NCI-H2196 (cell line): ENCODE data around the gene EIF5A.
"Not testable (repeated sequence)": the region's sequence is repeated elsewhere in the genome, so short reads cannot be mapped to it uniquely, and the experiment has no call there.

Experiments used
- DNase-seq: peaks from one replicate; lab custom pipeline; 2025; ENCODE audit not compliant: unreplicated experiment; lab: John Stamatoyannopoulos, UW

The EIF5A gene

GRCh38 chr17:7329374-7329996 is 22.1 kb downstream of the EIF5A start:
- DNase-seq, result peak; percentile 90

- DNase-seq, result peak; percentile 64
These were observed 22.7 kb downstream of the EIF5A start for GRCh38 chr17:7329997-7330637.

GRCh38 chr17:7330638-7331015 is 23.2 kb downstream of the EIF5A start:
- DNase-seq, result no peak

- DNase-seq, result no peak
These were observed 24.7 kb downstream of the EIF5A start for GRCh38 chr17:7332111-7332510.

DNA sequence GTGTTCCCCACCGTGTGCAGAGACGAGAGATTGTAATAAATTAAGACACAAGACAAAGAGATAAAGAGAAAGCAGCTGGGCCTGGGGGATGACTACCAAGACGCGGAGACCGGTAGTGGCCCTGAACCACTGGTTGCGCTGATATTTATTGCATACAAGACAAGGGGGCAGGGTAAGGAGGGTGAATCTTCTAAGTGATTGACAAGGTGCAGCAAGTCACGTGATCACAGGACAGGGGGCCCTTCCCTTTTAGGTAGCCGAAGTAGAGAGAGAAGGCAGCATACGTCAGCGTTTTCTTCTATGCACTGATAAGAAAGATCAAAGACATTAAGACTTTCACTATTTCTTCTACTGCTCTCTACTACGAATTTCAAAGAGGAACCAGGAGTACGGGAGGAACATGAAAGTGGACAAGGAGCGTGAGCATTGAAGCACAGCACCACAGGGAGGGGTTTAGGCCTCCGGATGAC is 25.2 kb downstream of the EIF5A start:
- DNase-seq, result not testable (repeated sequence)

DNA sequence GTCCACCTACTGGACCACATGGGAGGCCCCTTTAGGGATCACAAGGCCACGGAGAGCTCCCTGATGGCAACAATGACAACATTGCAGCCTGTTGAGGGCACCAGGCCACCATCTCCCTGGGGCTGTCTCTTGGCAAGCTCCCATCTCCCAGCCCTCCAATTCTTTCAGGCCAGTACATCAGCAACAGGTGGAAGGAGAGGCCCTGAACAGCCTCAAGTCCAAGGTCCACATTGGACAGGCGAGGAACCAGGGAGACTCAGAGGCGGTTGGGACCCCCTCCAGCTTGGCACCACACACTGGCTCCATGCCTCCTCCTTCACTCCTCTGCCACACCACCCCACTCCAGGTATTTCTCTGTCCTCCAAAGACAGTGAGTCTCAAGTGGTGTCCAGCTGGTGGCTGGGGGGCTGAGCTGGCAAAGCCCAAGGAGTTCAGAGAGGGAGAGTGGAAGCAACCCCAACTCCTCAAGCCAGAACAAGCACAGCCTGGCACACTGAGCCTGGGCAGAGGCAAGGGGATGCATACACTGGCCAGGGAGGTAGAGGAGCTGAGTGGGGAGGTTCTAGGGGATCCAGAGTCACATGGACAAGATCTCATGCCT is 27.6 kb downstream of the EIF5A start:
- DNase-seq, result no peak

DNA sequence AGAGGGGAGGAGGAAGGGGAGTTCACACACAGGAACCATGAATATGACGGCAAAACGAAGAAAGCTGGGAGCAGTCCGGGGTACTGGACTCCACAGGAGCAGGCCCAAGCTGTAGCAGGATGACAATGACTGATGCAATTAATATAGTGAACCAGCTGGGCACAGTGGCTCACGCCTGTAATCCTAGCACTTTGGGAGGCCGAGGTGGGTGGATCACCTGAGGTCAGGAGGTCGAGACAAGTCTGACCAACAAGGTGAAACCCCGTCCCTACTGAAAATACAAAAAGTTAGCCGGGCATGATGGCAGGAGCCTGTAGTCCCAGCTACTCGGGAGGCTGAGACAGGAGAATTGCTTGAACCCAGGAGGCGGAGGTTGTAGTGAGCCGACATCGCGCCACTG is 28.3 kb downstream of the EIF5A start:
- DNase-seq, result not testable (repeated sequence)

- no peak for DNase-seq
These were observed 29.1 kb downstream of the EIF5A start, which contains the start of gene ACAP1 for GRCh38 chr17:7336240-7337175. Gene ACAP1 (plus strand): TSS chr17:7336529. CDS start chr17:7336735, 206 bp downstream.

DNA sequence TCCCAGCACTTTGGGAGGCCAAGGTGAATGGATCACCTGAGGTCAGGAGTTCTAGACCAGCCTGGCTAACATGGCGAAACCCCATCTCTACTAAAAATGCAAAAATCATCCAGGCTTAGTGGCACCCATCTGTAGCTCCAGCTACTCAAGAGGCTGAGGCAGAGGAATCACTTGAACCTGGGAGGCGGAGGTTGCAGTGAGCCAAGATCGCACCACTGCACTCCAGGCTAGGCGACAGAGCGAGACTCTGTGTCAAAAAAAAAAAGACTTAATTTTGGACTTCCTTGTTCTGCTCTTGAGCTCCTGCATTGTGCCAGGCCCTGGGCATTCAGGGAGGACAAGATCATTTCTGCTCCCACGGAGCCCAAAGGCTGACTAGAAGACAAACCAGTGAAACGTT is 30.2 kb downstream of the EIF5A start:
- DNase-seq, result not testable (repeated sequence)

DNA sequence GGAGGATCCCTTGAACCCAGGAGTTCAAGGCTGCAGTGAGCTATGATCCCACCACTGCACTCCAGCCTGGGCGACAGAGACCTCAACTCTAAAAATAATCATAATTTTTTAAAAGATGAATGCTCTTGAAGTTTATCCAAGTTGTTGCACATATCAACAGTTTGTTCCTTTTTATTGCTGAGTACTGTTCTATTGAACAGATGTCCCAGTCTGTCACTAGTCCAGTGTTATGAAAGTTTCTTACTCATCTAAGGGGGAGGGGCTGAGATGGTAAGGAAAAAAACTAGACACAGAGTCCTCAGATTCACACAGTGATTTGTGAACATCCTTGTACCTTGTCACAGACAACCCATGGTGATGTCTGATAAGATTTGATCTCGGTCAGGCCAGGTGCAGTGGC is 32.8 kb downstream of the EIF5A start:
- no peak for DNase-seq

GRCh38 chr17:7341842-7342241 is 34.4 kb downstream of the EIF5A start:
- DNase-seq, result no peak

DNA sequence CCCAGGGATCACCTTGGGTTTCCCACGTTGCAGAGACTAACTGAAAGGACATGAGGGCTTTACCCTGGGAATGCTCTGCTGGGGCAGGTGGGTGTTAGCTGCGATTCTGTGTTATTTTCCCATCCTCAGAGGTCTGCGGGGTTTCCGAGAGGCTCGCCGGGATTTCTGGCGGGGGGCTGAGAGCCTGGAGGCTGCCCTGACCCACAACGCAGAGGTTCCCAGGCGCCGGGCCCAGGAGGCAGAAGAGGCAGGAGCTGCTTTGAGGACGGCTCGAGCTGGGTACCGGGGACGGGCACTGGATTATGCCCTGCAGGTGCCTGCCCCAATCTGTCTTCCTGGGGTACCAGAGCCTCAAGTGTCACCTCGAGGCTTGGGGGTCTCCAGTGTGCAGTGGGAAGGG is 35.8 kb downstream of the EIF5A start:
- no peak for DNase-seq

DNA sequence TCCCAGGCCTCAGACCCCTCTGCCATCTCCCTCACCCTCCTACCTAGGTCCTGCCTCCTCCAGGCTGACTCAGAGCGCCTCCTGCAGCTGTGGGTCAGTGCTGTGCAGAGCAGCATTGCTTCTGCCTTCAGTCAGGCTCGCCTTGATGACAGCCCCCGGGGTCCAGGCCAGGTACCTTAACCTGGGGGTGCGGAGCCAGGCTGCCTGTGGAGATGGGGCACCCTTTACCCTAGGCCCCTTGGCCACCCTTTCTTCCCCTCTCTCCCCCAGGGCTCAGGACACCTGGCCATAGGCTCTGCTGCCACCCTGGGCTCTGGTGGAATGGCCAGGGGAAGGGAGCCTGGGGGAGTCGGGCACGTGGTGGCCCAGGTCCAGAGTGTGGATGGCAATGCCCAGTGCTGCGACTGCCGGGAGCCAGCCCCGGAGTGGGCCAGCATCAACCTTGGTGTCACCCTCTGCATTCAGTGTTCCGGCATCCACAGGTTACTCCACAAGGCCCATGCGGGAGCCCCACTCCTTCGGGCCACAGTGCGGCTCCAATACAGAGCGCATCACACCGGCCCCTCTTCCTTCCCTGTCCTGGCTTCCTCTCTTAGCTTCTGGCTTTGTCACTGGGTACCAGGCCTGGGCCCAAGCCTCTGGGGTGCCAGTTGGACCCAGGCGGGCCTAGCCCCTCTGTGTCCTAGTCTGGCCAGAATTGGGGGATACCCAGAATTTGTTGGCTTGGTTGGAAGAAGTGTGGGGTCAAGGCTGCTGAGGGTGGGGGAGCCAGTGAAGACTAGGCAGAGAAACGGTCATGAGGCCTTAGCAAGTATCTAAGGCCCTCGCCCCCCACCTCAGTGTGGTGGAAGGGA is 39.6 kb downstream of the EIF5A start:
- no peak for DNase-seq

GRCh38 chr17:7347630-7348477 is 40.4 kb downstream of the EIF5A start:
- no peak for DNase-seq

DNA sequence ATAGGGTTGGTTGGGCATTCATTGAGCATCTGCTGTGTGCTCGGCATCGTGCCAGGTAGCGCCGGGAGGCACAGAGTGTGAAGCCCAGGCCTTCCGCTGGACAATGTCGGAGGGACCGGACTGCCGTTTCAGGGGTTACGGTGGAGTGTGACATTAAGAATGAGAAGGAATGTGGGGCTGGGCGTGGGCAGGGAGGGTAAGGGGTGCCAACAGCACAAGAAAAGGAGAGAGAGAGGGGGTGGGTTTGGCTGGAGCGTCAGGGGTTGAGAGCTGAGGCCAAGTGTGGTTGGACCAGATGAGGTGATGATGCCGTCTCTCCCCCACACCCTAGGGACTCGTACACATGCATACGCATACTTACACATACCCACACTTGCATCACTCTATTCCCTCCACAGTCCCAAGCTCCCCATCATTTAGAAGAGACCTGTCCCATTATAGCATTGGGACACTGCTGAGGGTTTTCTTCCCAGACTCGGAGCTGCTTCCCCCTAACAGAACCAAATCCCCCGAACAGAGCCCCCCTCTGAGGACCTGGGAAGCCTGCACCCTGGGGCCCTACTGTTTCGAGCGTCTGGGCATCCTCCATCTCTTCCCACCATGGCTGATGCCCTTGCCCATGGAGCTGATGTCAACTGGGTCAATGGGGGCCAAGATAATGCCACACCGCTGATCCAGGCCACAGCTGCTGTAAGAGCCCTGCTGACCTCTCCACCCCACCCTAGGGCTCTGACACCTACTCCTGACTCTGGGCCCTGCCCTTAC is 41.2 kb downstream of the EIF5A start:
- no peak for DNase-seq

DNA sequence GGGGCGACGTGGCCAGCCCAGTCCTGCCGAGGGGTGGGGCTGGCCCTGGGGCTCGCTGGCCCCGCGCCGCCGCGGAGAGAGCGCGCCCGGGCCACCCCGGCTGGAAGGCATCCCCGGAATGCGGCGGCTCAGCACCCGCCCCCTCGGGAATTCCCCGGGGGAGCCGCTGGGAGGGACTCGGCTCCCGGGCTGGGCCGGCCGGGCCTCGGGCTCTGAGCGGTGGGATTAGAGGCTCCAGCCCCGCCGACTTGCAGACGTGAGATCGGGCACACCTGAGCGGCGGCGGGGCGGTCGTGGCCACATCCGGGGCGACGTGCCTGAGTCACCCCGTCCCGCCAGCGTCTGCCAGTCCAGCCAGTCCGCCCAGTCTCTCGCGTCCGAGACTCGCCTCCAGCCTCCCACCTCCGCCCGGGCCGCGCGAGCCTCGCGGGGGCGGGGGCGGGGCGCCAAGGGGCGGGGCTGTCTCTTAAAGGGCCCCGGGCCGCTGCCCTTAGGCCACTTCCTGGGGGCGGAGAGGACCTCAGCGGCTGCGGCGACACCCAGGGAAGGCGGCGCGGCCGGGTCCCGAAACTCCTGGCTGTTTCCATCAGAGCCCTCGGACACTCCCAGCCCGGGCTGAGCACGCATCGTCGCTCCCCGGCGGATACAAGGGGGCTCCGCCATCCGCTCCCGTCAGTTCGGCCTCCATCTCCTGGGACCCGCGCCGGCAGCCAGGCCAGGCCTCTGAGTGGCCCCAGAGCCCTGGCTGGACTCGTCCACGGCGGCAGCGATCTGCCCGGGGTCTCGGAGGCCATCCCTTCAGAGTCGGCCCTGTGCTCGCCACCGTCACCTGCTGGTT is 44.5 kb downstream of the EIF5A start, which contains the start of gene KCTD11:
Gene KCTD11 (plus strand): TSS at position 498 of the 838 bp plus-strand sequence.
- DNase-seq, result peak; percentile 53

DNA sequence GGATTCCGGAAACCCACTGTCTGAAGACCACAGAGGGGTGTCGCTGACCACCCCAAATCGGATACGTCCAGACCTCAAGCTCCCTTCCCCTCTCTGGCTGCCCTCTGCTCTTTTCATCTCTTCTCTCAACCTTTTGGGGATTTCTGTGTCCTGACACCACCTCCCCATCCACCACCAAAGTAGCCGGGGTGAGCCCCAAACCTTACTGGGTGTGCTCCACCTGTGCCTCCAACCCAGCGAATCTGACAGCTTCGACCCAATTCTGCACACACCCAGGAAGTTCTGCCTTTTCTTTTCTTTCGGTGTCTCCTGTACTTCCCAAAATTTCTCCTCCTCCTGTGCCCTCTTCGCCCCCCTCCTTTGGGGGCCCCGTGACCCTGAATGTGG is 45.1 kb downstream of the EIF5A start:
- DNase-seq, result no peak
